GM12872 (cell line): ENCODE results near the gene OSBPL8.

Source experiments
- CTCF ChIP-seq: IDR thresholded peaks from 3 replicates; pipeline ENCODE4 v1.5.1; 2011; ENCODE audit warnings: low read depth, mild to moderate bottlenecking, low read length, moderate library complexity; ENCODE audit not compliant: insufficient read depth

Gene OSBPL8

GRCh38 chr12:76449583-76449982, 110.0 kb downstream of the OSBPL8 start:
- TF ChIP-seq CTCF = no peak

GRCh38 chr12:76449016-76449415, 110.6 kb downstream of the OSBPL8 start:
- TF ChIP-seq CTCF = no peak

- no peak for TF ChIP-seq CTCF
Observed at GRCh38 chr12:76446090-76446489, 113.5 kb downstream of the OSBPL8 start.

GRCh38 chr12:76445462-76445861, 114.1 kb downstream of the OSBPL8 start:
- TF ChIP-seq CTCF = no peak

GRCh38 chr12:76444408-76444984, 115.1 kb downstream of the OSBPL8 start:
- TF ChIP-seq CTCF = no peak

- TF ChIP-seq CTCF = no peak
Observed at GRCh38 chr12:76441016-76441415, 118.6 kb downstream of the OSBPL8 start.

GRCh38 chr12:76432733-76433132, 126.8 kb downstream of the OSBPL8 start:
- no peak for TF ChIP-seq CTCF
